PC-3 (cell line): ENCODE measurements around the gene CASQ2.

Experiments used
- CTCF ChIP-seq: fragments of 300-600 bp; sonication (generic); conservative IDR thresholded peaks from 2 replicates; pipeline ENCODE4 v1.5.1; 2017; ENCODE audit warnings: antibody characterized with exemption, low read depth, mild to moderate bottlenecking, low read length
- EZH2phosphoT487 ChIP-seq: fragments of 300-600 bp; sonication (generic); IDR thresholded peaks from 2 replicates; pipeline ENCODE4 v1.6.1; 2018; ENCODE audit warnings: mild to moderate bottlenecking, antibody characterized with exemption, low read length, borderline replicate concordance

- TF ChIP-seq CTCF: no peak
- TF ChIP-seq EZH2phosphoT487: no peak
These were observed 42.1 kb upstream of the CASQ2 start for GRCh38 chr1:115810609-115811008.
